Measurements from ENCODE around the gene SIGLEC12. TPM values are rescaled to one million over a fixed set of nuclear protein-coding genes. Genes with fewer than 3 reads are reported as not detected.
A peak's percentile ranks its signal among the peaks of the same experiment; 100 is the strongest.

SIGLEC12 gene
- total and polyA plus RNA-seq, 2 of the 13 experiments (the other 11 are each of a cell fraction or from before 2014, with no cell fraction given) = not detected

DNA sequence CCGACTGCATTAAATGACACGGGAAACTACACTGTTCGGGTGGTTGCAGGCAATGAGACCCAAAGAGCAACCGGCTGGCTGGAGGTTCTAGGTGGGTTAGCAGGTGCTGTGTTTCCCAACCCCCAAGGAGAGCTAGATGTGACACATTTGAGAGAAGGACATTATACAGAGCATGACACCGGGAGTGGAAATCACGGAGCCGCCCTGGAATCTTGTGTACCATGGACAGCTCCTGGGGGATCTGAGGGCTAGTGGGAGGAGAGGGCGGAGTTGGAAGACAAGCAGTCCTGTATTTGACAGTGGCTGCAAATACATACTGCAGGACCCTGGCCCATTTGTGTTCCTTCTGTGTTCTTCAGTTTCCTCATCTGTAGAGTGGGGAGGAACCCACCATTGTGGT, 21.0 kb downstream of the SIGLEC12 start (continued):
- no peak for TF ChIP-seq KIAA2018 (CRISPR knock-in tag; IDR thresholded peaks at IDR 0.05; ENCODE audit: borderline replicate concordance)
- no peak for TF ChIP-seq ZUFSP (CRISPR knock-in tag; IDR thresholded peaks at IDR 0.05; ENCODE audit: borderline replicate concordance)
- TF ChIP-seq, protein P1, sequence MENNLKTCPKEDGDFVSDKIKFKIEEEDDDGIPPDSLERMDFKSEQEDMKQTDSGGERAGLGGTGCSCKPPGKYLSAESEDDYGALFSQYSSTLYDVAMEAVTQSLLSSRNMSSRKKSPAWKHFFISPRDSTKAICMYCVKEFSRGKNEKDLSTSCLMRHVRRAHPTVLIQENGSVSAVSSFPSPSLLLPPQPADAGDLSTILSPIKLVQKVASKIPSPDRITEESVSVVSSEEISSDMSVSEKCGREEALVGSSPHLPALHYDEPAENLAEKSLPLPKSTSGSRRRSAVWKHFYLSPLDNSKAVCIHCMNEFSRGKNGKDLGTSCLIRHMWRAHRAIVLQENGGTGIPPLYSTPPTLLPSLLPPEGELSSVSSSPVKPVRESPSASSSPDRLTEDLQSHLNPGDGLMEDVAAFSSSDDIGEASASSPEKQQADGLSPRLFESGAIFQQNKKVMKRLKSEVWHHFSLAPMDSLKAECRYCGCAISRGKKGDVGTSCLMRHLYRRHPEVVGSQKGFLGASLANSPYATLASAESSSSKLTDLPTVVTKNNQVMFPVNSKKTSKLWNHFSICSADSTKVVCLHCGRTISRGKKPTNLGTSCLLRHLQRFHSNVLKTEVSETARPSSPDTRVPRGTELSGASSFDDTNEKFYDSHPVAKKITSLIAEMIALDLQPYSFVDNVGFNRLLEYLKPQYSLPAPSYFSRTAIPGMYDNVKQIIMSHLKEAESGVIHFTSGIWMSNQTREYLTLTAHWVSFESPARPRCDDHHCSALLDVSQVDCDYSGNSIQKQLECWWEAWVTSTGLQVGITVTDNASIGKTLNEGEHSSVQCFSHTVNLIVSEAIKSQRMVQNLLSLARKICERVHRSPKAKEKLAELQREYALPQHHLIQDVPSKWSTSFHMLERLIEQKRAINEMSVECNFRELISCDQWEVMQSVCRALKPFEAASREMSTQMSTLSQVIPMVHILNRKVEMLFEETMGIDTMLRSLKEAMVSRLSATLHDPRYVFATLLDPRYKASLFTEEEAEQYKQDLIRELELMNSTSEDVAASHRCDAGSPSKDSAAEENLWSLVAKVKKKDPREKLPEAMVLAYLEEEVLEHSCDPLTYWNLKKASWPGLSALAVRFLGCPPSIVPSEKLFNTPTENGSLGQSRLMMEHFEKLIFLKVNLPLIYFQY (CRISPR knock-in tag; IDR thresholded peaks at IDR 0.05; ENCODE audit: borderline replicate concordance) = no peak
- TF ChIP-seq KLF6 (CRISPR knock-in tag; IDR thresholded peaks at IDR 0.05) = peak; percentile 87; the same call in 1 of the 2 replicates
- TF ChIP-seq ZNF501 (CRISPR knock-in tag; IDR thresholded peaks at IDR 0.05) = no peak
- no peak for TF ChIP-seq ZNF224 (CRISPR knock-in tag; IDR thresholded peaks at IDR 0.05)
- TF ChIP-seq, protein P2, sequence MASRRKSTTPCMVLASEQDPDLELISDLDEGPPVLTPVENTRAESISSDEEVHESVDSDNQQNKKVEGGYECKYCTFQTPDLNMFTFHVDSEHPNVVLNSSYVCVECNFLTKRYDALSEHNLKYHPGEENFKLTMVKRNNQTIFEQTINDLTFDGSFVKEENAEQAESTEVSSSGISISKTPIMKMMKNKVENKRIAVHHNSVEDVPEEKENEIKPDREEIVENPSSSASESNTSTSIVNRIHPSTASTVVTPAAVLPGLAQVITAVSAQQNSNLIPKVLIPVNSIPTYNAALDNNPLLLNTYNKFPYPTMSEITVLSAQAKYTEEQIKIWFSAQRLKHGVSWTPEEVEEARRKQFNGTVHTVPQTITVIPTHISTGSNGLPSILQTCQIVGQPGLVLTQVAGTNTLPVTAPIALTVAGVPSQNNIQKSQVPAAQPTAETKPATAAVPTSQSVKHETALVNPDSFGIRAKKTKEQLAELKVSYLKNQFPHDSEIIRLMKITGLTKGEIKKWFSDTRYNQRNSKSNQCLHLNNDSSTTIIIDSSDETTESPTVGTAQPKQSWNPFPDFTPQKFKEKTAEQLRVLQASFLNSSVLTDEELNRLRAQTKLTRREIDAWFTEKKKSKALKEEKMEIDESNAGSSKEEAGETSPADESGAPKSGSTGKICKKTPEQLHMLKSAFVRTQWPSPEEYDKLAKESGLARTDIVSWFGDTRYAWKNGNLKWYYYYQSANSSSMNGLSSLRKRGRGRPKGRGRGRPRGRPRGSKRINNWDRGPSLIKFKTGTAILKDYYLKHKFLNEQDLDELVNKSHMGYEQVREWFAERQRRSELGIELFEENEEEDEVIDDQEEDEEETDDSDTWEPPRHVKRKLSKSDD (CRISPR knock-in tag; IDR thresholded peaks at IDR 0.05; ENCODE audit: low read depth) = no peak
- no peak for TF ChIP-seq ZNF296 (CRISPR knock-in tag; conservative IDR thresholded peaks at IDR 0.05)
- TF ChIP-seq NONO (IDR thresholded peaks at IDR 0.05) = no peak
- no peak for TF ChIP-seq NONO (CRISPR knock-in tag; conservative IDR thresholded peaks at IDR 0.05)
- no peak for TF ChIP-seq PAF1 (CRISPR knock-in tag; IDR thresholded peaks at IDR 0.05)
- TF ChIP-seq HES4 (CRISPR knock-in tag; IDR thresholded peaks at IDR 0.05; ENCODE audit: borderline replicate concordance) = 0 out of 2 replicates have a peak, but pooled peaks have one; percentile 33
- TF ChIP-seq ZNF530 (CRISPR knock-in tag; IDR thresholded peaks at IDR 0.05; ENCODE audit: low read depth) = 0 out of 2 replicates have a peak, but pooled peaks have one; percentile 39

All from HepG2 (cell line).